Ishikawa (cell line): ENCODE results near the gene FSTL4.

Experiments used
- CEBPB ChIP-seq: IDR thresholded peaks from 2 replicates; pipeline ENCODE4 v1.6.1; 2012
- CREB1 ChIP-seq: IDR thresholded peaks from 2 replicates; pipeline ENCODE4 v1.6.1; 2012; ENCODE audit warnings: low read depth
- EGR1 ChIP-seq: IDR thresholded peaks from 2 replicates; pipeline ENCODE4 v1.6.1; 2012
- EP300 ChIP-seq: IDR thresholded peaks from 2 replicates; pipeline ENCODE4 v1.6.1; 2012; ENCODE audit warnings: borderline replicate concordance
- FOXM1 ChIP-seq: IDR thresholded peaks from 2 replicates; pipeline ENCODE4 v1.6.1; 2012; ENCODE audit warnings: low read depth, borderline replicate concordance
- MAX ChIP-seq: IDR thresholded peaks from 2 replicates; pipeline ENCODE4 v1.6.1; 2012
- NFIC ChIP-seq: IDR thresholded peaks from 2 replicates; pipeline ENCODE4 v1.6.1; 2012
- RAD21 ChIP-seq: IDR thresholded peaks from 2 replicates; pipeline ENCODE4 v1.6.1; 2012; ENCODE audit warnings: low read depth
- REST ChIP-seq: IDR thresholded peaks from 2 replicates; pipeline ENCODE4 v1.6.1; 2012; ENCODE audit warnings: low read depth, mild to moderate bottlenecking
- TAF1 ChIP-seq: IDR thresholded peaks from 2 replicates; pipeline ENCODE4 v1.6.1; 2012; ENCODE audit warnings: low read depth, mild to moderate bottlenecking
- TCF12 ChIP-seq: IDR thresholded peaks from 2 replicates; pipeline ENCODE4 v1.6.1; 2012; ENCODE audit warnings: low read depth
- TEAD4 ChIP-seq: IDR thresholded peaks from 2 replicates; pipeline ENCODE4 v1.6.1; 2012
- USF1 ChIP-seq: IDR thresholded peaks from 2 replicates; pipeline ENCODE4 v1.6.1; 2012
- YY1 ChIP-seq: IDR thresholded peaks from 2 replicates; pipeline ENCODE4 v1.6.1; 2012; ENCODE audit warnings: low read depth
- ZBTB7A ChIP-seq: IDR thresholded peaks from 2 replicates; pipeline ENCODE4 v1.6.1; 2012; ENCODE audit warnings: low read depth

The FSTL4 gene

GRCh38 chr5:133364936-133365707 is 247.2 kb downstream of the FSTL4 start:
- TF ChIP-seq RAD21 (peak; percentile 42; the same call in 1 of the 2 replicates), EP300 (no peak), CREB1 (no peak), REST (no peak), EGR1 (no peak), NFIC (no peak)

DNA sequence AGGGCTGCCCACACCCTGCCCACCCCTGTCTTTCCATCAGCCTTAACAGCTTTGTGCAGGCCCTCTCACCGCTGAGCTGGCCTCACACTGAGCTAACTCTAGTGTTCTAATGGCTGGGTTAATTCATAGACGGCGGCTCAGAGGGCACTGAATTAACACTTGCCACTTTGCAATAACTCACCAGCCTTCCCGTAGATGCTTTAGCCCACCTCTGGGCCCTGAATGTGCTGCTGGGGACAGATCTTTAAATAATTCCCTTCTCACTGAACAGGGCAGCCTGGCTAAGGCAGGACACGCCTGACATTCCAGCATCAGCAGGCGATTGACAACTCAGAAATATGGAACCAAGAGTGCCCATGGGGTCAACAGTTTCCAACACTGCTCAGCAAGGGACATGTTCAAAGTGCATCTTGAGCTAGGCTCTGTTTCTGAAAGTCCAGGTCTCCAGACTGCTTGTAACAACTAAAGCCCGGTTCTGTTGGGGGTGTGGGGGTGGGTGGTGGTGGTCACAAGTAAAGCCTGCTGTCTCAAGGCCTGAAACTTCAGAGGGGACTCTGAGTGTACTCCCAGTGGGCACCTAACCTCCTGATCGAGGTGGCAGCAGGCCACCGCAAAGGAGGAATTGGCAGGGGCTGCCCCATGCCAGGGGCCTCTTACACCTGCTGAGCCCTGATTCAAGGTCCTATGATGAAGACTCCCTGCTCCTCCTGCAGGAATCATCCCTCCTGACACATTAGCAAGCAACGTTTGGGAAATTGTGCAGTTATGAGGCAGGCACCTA is 248.3 kb downstream of the FSTL4 start:
- TF ChIP-seq TEAD4: 0 out of 2 replicates have a peak, but pooled peaks have one; percentile 32
- no peak for TF ChIP-seq CREB1

DNA sequence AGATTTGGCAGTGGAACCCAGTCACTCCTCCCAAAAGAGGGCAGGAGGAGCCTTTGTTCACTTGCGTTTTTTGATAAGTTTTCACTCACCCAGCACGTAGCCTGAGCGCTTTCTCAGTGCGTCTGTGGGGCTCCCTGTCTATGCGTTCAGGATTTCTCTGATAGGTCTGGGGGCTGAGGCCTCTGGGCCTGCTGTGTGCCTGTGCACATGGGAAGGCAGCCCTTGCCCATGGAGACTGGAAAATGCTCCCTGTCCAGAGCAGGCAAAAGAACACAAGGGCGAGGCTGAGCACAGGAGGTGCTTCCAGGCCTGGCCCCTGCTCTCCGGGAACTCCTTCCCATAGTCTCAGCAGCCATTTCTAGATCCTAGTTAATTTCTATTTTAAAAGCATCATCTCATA is 249.9 kb downstream of the FSTL4 start:
- no peak for TF ChIP-seq TEAD4
- TF ChIP-seq RAD21: no peak
- no peak for TF ChIP-seq REST
- no peak for TF ChIP-seq TAF1
- no peak for TF ChIP-seq EP300
- no peak for TF ChIP-seq USF1
- no peak for TF ChIP-seq MAX

- TF ChIP-seq NFIC: no peak
- no peak for TF ChIP-seq FOXM1
- no peak for TF ChIP-seq EP300
- TF ChIP-seq TCF12: no peak
- TF ChIP-seq REST: no peak
- no peak for TF ChIP-seq TEAD4
- no peak for TF ChIP-seq TAF1
- no peak for TF ChIP-seq CREB1
- TF ChIP-seq USF1: no peak
- no peak for TF ChIP-seq CEBPB
- no peak for TF ChIP-seq MAX
- TF ChIP-seq EGR1: no peak
- TF ChIP-seq ZBTB7A: no peak
- TF ChIP-seq RAD21: no peak
- no peak for TF ChIP-seq YY1
These were observed 250.4 kb downstream of the FSTL4 start for GRCh38 chr5:133361922-133362321.
